GM21576 (cell line): ENCODE results near the gene PTPN1.
A peak's percentile ranks its signal among the peaks of the same experiment; 100 is the strongest.
"Not testable (repeated sequence)": the region's sequence is repeated elsewhere in the genome, so short reads cannot be mapped to it uniquely, and the experiment has no call there.

ENCODE experiments used
- ATAC-seq: cut with Tn5 transposase; IDR thresholded peaks from one replicate; pipeline ENCODE4 v1.9.1; 2021; ENCODE audit warnings: mild to moderate bottlenecking, moderate library complexity; ENCODE audit not compliant: unreplicated experiment

PTPN1 gene

DNA sequence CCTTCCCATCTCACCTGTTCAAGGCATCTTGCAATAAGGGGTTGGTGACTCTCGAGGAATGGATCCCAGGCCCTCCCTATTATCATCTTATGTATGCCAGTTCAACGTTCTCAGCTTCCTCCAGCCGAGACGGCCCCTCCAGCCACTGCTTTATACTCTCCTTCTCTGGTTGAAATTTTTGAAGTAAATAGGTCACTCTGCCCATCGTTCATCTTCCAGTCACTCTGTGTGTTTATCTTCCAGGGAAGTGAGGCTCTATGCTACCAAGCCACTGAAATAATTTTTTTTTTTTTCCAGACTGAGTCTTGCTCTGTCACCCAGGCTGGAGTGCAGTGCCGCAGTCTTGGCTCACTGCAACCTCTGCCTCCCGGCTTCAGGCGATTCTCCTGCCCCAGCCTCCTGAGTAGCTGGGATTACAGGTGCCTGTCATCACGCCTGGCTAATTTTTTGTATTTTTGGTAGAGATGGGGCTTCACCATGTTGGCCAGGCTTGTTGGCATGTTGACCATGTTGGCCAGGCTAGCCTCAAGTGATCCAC, 17.0 kb downstream of the PTPN1 start:
- ATAC-seq, result no peak

DNA sequence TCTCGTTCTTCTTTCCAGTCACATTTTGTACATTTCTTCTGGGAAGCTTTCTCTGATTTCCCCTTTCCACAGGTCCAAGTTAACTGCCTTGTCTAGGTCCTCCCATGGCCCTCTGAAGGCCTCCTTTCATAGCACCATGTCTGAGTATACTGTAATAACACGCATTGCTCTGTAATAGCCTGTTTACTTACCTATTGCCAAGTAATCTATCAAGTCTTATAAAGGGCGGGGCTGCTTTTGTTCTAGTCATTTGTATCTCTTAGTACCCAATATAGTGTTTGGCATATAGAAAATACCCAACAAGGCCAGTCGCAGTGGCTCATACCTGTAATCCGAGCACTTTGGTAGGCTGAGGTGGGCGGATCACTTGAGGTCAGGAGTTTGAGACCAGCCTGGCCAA, 17.9 kb downstream of the PTPN1 start:
- no peak for ATAC-seq

DNA sequence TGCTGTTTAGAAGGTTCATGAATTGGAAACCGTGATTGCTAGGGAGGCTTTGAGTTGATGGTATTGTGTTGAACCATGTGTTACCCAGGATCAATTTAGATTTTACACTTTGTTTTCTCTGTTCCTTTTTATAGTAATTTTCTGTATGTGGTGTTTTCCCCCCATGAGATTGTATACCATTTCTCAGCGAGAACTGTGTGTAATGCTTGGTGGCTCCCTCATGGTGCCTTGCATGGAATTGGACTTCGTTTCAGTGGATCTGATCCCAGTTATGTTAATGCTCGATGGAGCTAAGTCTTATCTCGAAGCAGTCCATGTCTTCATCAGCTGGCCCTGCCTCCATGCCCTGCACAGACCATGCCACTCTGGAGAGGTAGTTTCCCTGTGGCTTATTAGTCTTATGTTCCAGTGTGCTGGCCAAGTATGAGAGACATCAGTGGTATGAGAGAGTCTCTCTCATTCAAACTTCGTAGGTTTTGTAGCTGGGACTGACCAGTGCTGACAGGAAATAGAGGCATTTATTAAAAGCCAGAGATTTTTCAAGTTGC, 18.7 kb downstream of the PTPN1 start:
- peak; percentile 46 for ATAC-seq

DNA sequence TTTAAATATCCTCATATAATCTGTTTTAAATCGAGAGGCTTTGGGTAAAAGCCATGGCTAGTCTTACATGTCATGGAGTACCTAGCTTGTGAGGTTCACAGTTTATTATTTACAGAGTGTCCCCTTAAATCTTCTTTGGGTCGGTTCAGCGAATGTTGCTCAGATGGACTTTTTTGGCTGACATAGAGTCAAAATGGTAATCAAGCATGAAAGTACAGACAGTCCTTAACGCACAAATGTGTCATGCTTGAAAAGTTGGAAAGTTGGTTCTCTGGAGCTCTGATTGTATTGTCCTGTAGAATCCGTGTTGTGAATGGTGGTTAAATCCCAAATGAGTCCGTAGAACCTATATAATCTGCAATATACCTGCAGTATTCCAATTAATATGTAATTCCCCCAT, 22.0 kb downstream of the PTPN1 start:
- ATAC-seq, result no peak

DNA sequence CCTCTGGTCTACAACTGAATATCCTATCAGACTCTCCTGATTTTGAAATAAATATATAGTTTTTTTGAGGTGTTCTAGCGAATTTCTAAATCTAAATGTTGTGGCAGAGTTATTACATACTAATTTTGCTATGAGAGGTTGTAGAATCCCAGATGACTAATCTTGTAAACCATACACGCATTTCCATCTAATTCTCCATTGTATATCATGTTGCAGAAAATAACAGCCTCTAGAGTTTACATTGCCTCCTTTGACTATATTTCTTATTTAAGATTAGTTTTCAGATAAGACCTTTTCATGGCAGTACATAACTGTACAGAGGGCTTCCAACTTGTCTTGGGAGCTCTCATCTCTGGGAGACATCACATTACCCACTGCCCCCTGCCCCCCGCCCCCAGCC, 22.9 kb downstream of the PTPN1 start:
- ATAC-seq, result no peak

DNA sequence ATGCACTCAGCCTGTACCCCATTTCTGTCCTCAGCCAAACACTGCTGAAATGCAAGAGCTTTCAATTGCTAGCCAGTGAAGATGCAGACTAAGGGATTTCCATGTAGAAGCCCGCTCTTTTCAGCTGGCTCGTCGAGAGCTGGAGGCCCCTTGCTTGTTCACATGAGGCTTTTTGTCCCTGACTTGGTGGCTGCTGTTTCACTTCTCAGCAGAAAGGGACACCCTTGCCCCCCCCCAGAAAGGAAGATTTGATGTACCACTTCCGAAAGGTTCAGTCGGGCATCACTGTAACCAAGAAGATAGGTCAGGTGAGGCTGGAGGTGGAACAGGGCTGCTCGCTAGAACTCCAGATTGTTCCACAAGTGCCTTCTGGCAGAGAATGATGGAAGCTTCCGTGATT, 23.3 kb downstream of the PTPN1 start:
- no peak for ATAC-seq

DNA sequence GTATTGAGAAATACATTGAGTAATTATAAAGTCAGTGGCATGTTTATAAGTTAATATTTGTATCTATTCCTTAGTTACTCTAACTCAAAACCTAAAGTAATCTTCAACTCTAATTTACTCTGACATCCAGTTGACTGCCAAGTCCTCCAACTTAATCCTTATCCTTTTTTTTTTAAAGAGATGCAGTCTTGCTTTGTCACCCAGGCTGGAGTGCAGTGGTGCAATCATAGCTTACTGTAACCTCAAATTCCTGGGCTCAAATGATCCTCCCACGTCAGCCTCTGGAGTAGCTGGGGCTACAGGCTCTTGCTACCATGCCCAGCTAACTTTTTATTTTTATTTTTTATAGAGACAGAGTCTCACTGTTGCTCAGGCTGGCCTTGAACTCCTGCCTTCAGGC, 24.4 kb downstream of the PTPN1 start:
- ATAC-seq, result no peak

DNA sequence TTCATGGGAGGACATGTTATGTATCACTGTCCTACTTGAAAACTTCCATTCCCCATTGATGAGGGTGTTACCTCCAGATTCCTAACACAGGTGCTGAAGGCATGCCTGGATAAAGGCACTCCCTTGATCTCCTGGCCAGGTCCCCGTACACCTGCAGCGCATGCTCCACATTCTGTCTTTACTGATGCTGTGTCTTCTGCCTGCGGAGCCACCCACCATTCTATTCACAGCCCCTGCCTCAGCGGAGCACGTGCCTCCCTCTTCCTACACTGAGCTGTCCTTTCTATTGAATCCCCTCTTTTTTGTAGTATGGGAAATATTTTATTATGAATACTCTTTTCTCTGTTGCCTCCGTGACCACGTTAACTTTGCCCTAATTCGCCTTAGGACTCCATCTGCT, 25.0 kb downstream of the PTPN1 start:
- no peak for ATAC-seq

DNA sequence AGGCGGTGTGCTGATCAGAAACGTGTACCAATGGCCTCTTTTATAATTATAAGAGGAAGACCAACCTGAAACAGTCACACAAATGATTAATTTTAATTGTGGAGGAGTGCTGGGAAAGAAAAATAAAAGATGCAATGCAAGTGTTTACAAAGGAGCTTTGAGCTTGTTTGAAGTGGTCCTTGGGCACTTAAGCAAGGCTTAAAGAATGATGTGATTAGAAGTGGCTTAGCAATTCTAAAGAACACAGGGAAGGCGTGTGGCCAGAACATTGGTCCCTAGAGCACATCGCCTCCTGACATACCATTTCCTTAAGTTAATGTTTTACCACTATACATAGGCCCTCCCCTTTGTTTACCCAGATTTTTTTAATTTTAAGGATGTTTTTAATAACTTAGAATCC, 26.1 kb downstream of the PTPN1 start:
- ATAC-seq, result no peak

DNA sequence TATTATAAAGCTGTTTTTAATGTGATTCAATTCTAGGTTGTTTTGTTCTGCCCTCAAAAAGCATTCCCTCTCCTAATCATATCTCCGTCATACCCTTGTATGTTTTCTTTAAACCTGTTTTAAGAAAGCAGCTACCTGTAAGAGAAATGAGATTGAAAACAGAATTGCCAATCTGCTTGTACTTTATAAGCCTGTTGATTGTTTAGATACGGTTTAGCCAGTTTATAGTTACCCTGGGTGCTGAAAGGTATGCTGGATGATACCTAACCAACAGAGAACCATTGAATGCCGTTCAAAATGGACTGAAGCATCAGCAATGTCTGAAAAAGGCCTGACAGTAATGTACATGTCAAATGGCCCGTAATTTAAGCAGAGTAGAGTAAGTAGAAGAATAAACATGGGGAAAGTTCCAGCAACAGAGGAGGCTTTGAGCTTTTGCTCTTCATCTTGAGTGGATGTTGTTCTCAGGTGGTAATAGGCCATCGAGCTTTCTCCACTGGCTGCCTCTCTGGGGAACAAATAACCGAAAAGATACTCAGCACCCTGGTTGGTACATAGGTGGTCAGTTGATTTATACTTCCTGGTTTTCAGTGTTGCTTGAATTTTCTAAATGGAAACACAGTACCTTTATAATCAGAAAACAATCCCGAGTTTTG, 27.5 kb downstream of the PTPN1 start:
- ATAC-seq, result no peak

DNA sequence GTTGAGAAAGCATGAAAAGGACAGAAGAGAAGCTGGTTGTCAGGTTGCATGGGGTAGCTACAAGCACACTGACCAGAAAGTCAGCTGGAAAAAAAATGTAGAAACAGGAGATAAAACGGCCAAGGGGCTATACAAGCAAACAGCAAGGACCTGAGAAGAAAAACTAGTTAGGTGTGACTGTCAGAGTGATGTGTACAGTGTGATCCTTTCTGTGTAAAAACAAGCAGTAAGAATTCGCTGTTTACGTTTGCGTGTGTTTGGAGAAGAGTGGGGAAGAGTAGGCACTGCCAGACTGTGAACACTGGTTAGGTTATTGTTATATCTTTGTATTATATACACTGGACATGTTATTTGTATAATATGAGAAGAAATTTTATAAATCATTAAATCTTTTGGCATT, 28.1 kb downstream of the PTPN1 start:
- ATAC-seq, result no peak

DNA sequence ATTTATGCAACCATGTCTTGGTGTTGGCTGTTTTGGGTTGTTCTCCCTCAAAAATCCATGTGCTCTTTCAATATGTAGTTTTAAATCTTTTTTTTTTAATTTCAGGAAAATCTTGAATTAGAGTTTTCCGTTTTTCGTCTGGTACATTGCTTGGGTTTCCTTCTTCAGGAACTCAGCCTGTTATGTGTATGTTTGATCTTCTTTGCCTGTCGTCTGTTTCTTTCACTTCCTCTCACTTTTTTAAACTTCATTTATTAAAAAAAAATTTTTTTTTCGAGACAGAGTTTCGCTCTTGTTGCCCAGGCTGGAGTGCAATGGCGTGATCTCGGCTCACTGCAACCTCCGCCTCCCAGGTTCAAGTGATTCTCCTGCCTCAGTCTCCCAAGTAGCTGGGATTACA, 29.6 kb downstream of the PTPN1 start:
- ATAC-seq, result not testable (repeated sequence)

DNA sequence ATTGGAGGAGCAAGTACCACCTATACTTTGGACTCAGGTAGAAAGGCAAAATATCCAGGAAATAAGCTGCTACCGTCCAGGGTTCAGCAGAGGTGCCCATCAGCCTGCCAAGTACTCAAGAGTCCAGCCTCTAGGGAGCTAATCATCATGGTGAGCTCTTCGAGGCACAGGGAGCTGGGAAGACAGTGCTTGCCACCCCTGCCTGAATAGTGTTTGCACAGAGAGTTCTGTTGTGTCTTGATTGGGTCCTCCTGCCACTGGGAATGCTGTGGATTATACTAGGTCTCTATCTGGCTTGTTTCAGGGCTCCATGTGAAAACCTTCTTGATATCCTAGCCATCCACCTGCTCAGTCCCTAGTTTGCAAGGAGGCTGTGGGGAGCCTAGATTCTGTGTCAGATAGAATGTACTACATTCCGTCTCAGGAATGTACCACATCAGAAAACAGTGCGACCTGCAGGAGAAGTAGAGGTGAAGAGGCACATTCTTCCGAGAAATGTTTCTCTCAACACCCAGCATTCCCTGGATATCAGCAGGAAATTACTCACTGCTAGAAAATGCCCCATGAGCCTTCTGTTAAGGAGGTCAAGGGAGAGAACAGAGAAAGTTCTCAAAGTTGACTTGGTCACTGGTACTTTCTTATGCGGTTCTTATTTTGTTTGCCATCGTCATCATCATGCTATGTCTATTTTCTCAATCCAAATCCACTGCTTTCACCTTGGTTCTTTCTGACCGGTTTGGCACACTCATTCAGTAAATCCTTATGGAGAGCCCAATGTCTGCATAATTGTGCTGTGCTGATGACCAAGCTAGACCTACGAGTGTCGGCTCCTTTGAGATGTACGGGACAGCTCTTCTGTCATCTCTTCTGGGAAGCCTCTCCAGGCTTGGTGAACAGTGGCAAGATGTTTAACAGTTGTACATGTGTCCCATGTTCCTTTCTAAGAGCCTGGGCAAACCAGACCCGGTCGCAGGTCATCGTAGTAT, 30.7 kb downstream of the PTPN1 start:
- no peak for ATAC-seq

DNA sequence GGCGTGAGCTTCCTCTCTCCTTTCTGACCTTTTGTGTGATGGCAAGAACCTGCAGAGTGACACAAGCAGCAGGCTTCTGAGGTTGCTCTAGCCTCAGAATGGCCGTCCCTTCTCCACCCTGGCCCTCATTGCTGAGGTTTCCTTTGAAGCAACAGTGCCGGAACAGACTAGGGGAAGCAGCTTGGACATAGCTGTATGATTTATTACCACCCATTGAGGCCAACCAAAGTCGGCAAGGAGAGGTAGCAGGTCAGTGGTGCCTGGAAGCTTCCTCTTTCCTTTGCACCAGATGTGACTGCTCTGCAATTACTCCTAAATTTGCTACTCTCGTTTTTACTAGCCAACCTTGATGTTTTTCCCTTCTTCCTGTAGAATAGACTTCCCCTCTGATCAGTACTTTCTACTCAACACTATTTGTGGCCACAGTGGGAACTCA, 31.4 kb downstream of the PTPN1 start:
- no peak for ATAC-seq

DNA sequence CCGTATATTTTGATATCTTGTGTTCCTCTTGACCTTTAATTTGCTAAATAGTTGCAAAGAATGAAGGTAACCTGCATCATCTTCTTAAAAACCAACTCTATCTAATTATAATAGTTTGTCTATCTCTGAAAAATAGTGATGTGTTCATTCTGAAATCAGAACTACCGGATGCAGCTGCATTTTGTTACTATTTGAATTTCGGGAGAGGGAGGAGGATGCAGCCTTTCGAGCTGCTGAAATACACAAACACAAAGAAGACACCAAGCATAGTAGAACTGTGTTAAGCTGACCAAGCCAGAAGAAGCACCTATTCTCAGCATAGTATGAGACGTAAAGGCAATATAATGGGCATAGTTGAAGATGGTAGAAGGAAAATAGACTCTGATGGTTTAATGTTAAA, 33.1 kb downstream of the PTPN1 start:
- ATAC-seq, result no peak

DNA sequence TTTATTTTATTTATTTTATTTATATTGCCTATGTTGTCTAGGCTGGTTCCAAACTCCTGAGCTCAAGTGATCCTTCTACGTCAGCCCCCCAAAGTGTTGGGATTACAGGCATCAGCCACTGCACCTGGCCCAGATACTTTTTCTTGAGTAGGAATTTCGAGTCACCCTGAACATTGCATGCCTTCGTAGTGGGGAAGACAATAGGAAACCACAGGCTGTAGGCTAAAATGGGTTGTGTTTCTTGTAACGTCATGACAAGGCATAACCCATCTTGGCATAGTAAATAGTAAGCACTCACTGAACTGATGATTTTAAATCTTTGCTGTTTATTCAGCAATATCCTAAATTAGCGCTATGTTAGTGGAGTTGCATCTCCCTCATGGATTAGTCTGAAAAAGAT, 34.9 kb downstream of the PTPN1 start:
- ATAC-seq, result no peak

DNA sequence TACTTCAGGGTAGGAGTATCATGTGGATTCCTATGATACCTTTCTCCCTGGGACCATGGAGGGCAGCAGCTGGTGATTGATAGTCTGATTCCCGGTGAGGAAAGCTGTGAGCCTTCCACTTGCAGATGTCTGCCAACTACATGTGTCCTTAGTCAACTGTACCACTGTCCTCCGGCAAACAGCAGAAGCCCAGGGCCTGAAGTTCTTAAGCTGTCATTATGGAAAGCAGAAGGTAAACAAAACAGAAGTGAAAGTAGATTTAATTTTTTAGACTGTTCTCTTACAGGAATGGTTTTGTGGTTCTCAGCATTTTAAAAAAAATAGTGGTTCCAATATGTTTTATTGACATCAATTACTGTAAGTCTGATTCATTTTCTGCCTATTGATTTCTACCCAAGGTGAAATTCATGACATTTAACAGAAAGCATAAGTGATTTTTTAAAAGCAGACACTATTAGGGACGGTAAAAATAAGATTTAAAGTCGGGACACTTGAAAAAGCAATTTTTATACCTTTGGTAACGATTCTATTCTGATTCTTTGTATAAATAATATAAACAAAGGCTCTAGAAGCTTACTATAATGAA, 36.6 kb downstream of the PTPN1 start:
- ATAC-seq, result no peak

DNA sequence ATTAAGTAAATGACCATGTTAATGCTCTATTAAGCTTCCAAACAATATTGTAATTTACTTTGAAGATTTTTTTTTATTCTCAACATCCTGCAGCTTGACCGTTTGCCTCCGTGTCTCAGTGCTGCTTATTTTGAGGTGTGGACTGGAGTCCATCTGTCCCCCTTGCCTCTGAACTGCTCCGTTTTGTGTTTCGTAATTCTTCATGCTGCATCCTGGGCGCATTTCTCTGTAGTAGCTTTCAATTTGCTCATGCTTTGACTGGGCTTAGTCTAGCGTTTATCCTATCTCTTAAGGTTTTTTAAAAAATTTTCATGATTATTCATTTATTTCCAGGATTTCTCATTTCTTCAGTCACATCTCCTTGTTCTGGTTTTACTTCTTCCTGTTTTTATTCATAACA, 37.8 kb downstream of the PTPN1 start:
- ATAC-seq, result no peak

DNA sequence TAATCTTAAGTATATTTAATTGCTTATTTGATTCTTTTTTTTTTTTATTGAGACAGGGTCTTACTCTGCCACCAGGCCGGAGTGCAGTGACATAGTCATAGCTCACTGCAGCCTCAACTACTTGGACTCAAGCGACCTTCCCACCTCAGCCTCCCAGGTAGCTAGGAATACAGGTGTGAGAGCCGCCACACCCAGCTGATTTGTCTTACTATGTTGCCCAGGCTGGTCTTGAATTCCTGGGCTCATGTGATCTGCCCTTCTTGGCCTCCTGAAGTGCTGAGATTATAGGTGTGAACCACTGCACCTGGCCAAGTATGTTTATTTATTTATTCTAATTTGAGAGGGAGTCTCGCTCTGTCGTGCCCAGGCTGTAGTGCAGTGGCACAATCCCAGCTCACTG, 38.2 kb downstream of the PTPN1 start:
- no peak for ATAC-seq

DNA sequence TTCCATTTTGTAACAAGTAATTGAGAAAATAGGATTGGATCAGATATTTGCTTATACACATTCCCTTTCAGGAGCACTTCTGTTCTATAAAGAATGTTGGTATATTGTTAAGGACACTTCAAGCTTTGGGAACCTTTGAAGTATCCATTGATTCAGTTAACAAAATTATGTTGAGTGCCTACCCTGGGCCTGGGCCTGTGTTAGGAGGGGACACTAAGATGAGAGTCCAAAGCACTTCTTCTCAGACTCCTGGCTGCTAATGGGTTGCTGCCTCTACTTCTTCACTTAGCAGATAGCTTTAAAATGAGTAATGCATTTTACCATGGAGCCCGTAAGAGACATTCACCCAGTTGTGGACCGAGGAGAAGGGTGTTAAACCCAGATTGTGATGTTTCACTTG, 40.3 kb downstream of the PTPN1 start:
- no peak for ATAC-seq

DNA sequence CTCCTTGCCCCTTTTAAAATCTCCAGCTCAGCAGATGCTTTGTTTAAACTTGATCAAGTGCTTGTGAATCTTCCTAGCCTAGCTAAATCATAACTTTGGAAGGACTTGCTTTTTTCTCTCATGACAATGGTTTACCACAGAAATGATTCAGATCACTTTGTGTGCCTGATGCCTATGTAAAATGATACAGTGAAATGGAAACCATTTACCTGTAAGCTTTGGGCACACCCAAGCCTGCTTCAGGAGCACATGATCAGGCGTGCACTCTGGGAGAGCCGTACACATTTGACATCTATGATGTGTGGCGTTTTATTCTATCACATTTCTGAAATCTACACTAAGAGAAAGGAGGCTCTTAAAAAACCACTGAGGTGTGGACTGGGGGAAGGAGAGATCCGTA, 41.1 kb downstream of the PTPN1 start:
- ATAC-seq, result no peak
